Skeletal muscle tissue (tissue), 4 donors: ENCODE measurements around the gene CORIN. TPM values are rescaled to one million over a fixed set of nuclear protein-coding genes. Genes with fewer than 3 reads are reported as not detected.

Experiments used
- H3K27ac ChIP-seq: one replicate; pipeline ENCODE4 v1.7.0; 2013; ENCODE audit warnings: mild to moderate bottlenecking, low read depth, low read length, inconsistent platforms
- H3K27me3 ChIP-seq, 3 donors: one replicate each; pipeline ENCODE4 v1.7.0; 2013; ENCODE audit warnings: low read length in 3 of 3; ENCODE audit not compliant: control insufficient read depth in 3 of 3, insufficient read depth in 3 of 3
- H3K36me3 ChIP-seq, 3 donors: one replicate each; pipeline ENCODE4 v1.7.0; 2013; ENCODE audit warnings: low read length in 3 of 3; ENCODE audit not compliant: control insufficient read depth in 3 of 3, insufficient read depth in 3 of 3
- H3K4me1 ChIP-seq, 3 donors: one replicate each; pipeline ENCODE4 v1.7.0; 2013; ENCODE audit warnings: low read length in 3 of 3, mild to moderate bottlenecking in 3 of 3; ENCODE audit not compliant: control insufficient read depth in 3 of 3, insufficient read depth in 3 of 3
- H3K4me3 ChIP-seq, 3 donors: one replicate each; pipeline ENCODE4 v1.7.0; 2013; ENCODE audit warnings: low read length in 3 of 3
- H3K9ac ChIP-seq, 3 donors: one replicate each; pipeline ENCODE4 v1.7.0; 2013; ENCODE audit warnings: low read length in 3 of 3, mild to moderate bottlenecking in 3 of 3, moderate library complexity in 2 of 3, low read depth in 1 of 3
- H3K9me3 ChIP-seq, 3 donors: one replicate each; pipeline ENCODE4 v1.7.0; 2013; ENCODE audit warnings: low read length in 3 of 3; ENCODE audit not compliant: control insufficient read depth in 3 of 3
- total RNA-seq: library from RNA; depleted of rRNA; stranded (reverse); fragments of >200 nt; gene quantifications from one replicate; pipeline ENCODE4 v1.2.3, GENCODE V29; 2014
- donor health status: Osteomylitis.

The CORIN gene
- total RNA-seq, 1 donor from 2014 or later, result 2.1 TPM

DNA sequence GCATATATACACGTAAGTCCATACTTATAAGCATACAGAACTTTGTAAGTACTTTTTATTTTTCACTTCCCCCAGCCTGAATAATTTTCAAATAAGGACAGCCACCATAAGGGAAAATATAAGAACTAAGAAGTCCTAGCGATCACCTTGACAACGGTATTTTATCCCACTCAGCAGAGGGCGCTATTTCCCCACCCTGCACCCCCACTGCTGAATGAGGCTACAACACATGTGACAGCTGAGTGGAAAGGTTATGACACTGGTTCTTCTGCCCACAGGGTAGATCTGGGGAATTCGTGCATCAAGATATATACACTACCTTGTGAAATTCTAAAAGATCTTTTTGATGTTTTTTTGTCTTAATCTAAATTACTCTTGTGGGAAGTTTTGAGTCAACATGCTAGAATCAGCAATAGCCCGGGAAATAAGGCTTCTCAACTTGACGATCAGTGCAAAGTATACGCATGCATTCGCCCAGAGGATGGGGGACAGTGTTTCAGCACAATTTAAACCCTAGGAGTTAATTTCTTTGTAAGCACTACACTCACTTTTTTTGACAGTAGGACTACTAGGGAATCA lies 151.5 kb downstream of the CORIN start:
- Histone ChIP-seq H3K27me3 (no peaks in the 10 kb centered on the region), H3K9me3 (no peaks in the 10 kb centered on the region), H3K4me3 (no peak overlapping the region), H3K27ac (no peak overlapping the region), H3K36me3 (no peaks in the 10 kb centered on the region), H3K9ac (no peak overlapping the region), H3K4me1 (no peaks in the 10 kb centered on the region)

DNA sequence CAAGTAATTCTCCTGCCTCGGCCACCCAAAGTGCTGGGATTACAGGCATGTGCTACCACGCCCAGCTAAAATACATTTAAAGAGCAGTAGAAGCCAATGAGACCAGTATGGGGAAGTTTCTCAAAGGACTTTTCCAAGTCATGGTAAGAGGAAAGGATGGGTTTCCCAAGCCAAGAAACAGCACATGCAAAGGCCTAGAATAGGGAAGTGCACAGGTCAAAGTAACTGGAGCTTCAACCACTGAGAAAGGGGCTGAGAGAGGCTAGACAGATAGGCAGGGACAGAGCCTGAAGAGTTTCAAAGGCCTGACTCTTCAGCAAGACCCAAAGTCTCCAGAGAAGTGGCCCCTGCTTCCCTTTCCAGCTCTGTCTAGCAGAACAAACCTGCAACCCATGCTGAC lies 162.1 kb downstream of the CORIN start:
- Histone ChIP-seq H3K27ac (no peak overlapping the region), H3K9me3 (no peaks in the 10 kb centered on the region), H3K9ac (no peak overlapping the region), H3K27me3 (peaks cover 0 to 6% (median 2%) of the 10 kb centered on the region in 3 donors), H3K36me3 (no peaks in the 10 kb centered on the region), H3K4me1 (no peaks in the 10 kb centered on the region), H3K4me3 (no peak overlapping the region)

DNA sequence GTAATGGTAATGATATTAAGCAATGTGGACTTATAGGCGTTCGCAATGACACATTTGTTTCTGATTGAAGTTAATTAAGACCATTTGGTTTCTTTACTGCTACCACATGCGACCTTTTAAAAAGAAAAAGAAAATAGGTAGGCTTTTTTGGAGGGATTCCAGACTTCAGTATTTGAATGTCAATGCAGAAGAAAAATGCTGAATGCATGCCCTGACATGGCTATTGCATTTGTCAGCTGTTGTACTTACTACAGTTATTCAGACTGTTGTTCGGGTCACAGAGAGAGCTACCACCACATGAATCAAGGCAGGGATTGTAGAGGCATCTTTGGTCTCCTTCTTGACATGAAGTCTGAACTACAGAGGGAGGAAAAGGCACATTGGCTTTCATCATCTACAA lies 163.7 kb downstream of the CORIN start:
- H3K27me3 ChIP-seq, result peaks cover 0 to 5% (median 3%) of the 10 kb centered on the region in 3 donors
- no peaks in the 10 kb centered on the region for H3K36me3 ChIP-seq
- H3K9me3 ChIP-seq, result no peaks in the 10 kb centered on the region
- H3K9ac ChIP-seq, result no peak overlapping the region
- no peak overlapping the region for H3K27ac ChIP-seq
- H3K4me1 ChIP-seq, result no peaks in the 10 kb centered on the region
- H3K4me3 ChIP-seq, result no peak overlapping the region

DNA sequence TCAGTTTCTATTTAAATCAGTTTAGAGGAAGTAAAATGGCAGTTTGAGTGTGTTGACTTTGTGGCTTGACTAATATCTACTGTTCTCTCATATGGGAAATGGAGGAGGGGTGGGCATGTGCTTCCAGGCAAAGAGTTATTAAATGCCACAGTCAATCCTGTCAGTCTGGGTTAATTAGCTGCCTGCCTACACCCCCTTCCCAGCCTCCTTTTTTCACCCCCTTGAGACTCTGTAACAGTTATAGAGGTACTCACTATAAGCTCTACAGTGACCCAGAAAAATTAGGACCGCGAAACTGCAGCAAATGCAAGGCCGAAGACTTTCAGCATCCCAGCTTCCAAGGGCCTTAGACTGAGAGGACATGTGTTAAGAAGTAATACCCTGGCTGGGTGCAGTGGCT lies 165.2 kb downstream of the CORIN start:
- H3K4me1 ChIP-seq, result no peaks in the 10 kb centered on the region

DNA sequence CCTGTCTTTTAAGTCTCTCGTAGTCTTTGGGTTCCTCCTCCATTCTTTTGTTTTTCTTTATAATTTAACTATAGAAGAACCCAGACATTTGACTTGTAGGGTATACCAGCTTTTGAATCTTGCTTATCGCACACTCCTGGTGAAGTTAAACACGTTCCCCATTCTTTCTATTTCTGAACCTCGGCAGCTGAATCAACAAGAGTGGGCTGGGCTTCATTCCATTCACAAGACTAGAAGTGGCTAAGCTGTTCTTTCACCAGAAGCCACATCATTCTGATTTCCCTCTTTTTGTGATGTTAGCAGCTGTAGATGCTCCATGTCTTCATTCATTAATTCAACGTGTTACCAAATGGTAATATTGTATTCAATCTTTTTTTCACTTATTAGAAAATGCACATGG lies 167.9 kb downstream of the CORIN start:
- Histone ChIP-seq H3K27me3 (peaks cover 0 to 11% (median 3%) of the 10 kb centered on the region in 3 donors), H3K36me3 (no peaks in the 10 kb centered on the region), H3K27ac (no peak overlapping the region)

More for the DNA sequence above, 165.2 kb downstream of the CORIN start:
- no peaks in the 10 kb centered on the region for H3K36me3 ChIP-seq
- peaks cover 0 to 5% (median 3%) of the 10 kb centered on the region in 3 donors for H3K27me3 ChIP-seq
- no peak overlapping the region for H3K9ac ChIP-seq
- H3K9me3 ChIP-seq, result no peaks in the 10 kb centered on the region
- H3K4me3 ChIP-seq, result no peak overlapping the region
- H3K27ac ChIP-seq, result no peak overlapping the region

DNA sequence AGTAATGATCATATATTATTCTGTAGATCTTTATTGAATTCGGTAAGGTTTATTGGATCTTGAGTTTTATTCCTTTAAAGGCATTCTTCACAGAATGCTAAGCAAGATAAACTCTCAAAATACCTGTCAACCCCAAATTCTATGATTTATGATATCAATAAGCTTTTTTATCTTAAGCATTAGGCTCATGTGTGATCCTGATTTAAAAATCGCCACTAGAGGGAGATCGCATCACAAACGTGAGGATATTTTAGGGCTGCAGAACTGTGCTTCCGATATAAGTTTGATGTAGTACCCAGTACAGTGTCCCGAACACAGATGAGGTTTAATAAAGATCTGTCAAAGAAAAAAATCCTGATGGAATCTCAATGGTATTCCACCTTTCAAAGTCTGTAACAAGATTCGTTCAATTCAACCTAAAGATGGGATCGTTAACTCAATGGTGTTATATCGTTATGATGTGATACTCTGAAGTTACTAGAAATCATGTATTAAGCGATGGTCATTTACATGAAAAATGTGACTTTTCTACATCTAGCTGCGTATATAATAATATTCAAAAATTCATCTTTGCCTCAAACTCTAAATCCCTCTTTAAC lies 169.0 kb downstream of the CORIN start:
- Histone ChIP-seq H3K4me3 (no peak overlapping the region), H3K9ac (no peak overlapping the region), H3K4me1 (no peaks in the 10 kb centered on the region), H3K36me3 (no peaks in the 10 kb centered on the region), H3K27me3 (peaks cover 0 to 11% (median 3%) of the 10 kb centered on the region in 3 donors), H3K27ac (no peak overlapping the region), H3K9me3 (no peaks in the 10 kb centered on the region)

More for the DNA sequence above, 167.9 kb downstream of the CORIN start:
- Histone ChIP-seq H3K9me3 (no peaks in the 10 kb centered on the region), H3K4me3 (no peak overlapping the region), H3K9ac (no peak overlapping the region), H3K4me1 (no peaks in the 10 kb centered on the region)

DNA sequence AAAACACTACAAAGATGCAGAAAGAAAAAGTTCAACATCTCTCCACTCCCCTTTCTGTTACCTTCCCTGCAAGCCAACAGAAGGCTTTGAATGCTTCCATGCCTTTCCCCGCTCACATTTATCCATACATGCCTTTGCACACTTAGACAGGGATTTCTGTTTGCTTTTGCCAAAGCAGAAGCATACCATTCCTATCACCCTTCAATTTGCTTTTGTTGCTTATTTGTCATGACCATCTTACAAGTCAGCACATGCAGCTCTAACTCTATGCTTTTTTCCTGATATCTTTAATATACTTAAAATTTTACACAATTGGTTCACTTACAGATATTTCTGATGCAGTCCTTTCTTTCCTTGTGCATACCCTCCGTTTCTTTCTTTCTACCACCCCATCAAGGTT lies 169.6 kb downstream of the CORIN start:
- no peak overlapping the region for H3K4me3 ChIP-seq
- no peak overlapping the region for H3K27ac ChIP-seq
- no peaks in the 10 kb centered on the region for H3K9me3 ChIP-seq
- H3K9ac ChIP-seq, result no peak overlapping the region
- no peaks in the 10 kb centered on the region for H3K36me3 ChIP-seq
- H3K4me1 ChIP-seq, result no peaks in the 10 kb centered on the region
- H3K27me3 ChIP-seq, result peaks cover 0 to 11% (median 3%) of the 10 kb centered on the region in 3 donors

DNA sequence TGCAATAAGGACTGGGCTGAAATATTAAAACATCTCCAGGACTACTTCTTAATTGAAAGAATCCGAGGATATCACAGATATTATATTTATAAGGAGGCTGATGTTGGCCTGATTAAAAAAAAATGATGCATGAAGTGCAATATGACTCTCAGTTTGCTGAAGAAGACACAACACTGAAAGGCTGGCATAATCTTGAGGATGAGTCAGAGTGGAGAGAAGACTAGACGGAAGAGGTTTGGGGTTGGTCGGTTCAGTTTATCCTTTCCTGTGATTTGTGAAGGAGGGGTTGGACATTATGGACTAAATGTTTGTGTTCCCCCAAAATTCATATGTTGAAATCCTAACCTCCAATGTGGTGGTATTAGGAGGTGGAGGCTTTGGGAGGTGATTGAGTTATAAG lies 170.3 kb downstream of the CORIN start:
- H3K9ac ChIP-seq, result no peak overlapping the region
- no peaks in the 10 kb centered on the region for H3K4me1 ChIP-seq
- H3K36me3 ChIP-seq, result no peaks in the 10 kb centered on the region
- no peaks in the 10 kb centered on the region for H3K9me3 ChIP-seq
- peaks cover 0 to 11% (median 3%) of the 10 kb centered on the region in 3 donors for H3K27me3 ChIP-seq
- H3K27ac ChIP-seq, result no peak overlapping the region
- H3K4me3 ChIP-seq, result no peak overlapping the region

DNA sequence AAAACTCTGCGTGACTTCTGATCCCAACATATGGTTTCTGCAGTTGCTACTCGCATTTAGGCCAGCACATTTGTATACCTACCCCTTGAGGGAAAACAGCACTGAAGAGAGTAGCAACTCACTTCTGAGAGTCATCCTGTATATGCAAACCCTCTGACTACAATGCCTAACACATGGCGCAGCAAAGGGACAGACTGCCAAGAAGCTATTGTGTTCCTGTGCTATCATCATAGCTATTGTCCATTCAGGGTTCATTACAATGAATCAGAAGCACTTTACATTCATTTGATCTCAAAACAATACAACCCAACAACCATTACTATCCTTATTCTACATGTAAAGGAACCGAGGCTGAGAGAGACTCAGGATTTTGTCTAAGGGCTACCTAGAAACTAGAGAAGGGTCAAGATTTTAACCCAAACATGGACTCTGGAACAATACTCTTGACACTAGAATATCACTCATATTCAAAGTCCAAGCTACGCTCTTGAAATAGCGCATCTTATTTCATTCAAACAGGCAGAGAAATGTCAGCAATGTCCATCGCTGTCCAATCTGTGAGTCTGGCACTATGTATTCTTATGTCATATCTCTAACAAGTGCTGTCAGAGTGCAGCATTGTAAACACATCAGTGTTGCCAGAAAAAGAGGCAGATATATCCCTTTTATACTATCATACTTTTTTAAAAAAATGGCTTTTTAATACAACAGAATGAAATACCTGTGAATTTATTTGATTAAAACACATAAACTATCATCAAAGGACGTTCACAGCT lies 173.6 kb downstream of the CORIN start:
- Histone ChIP-seq H3K27ac (no peak overlapping the region), H3K9me3 (no peaks in the 10 kb centered on the region)

DNA sequence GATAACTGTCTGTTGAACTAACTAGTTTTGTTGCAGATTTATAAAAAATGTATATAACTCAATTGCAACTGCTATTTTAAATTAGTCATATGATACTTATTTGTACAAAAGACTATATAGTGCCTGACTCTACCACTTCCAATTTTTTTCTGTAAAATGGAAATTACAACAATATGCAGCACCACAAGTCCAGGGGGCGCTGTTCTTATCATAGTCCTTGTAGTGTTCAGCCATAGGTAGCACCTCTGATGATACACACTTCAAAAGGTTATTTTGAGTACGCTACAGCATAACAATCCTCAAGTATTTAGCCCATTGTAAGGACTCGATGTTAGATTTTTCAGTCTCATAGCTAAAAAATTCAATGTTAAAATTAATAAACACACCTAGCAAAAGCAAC lies 174.9 kb downstream of the CORIN start:
- Histone ChIP-seq H3K4me1 (no peaks in the 10 kb centered on the region), H3K36me3 (no peaks in the 10 kb centered on the region), H3K27me3 (peaks cover 0 to 8% (median 0%) of the 10 kb centered on the region in 3 donors), H3K9me3 (no peaks in the 10 kb centered on the region), H3K9ac (no peak overlapping the region), H3K27ac (no peak overlapping the region), H3K4me3 (no peak overlapping the region)

More for the DNA sequence above, 173.6 kb downstream of the CORIN start:
- Histone ChIP-seq H3K27me3 (peaks cover 0 to 8% (median 0%) of the 10 kb centered on the region in 3 donors), H3K36me3 (no peaks in the 10 kb centered on the region), H3K9ac (no peak overlapping the region), H3K4me1 (no peaks in the 10 kb centered on the region), H3K4me3 (no peak overlapping the region)
